Stimulated activated CD4-positive, alpha-beta T cell treated with anti-CD3 and anti-CD28 coated beads, Interleukin-12 subunit alpha, Interleukin-12 subunit beta, amount 100 ng/mL, for 4 hours (primary cell): Measurements from ENCODE around the gene DBN1.
"Not testable (repeated sequence)": the region's sequence is repeated elsewhere in the genome, so short reads cannot be mapped to it uniquely, and the experiment has no call there.

Experiments used
- DNase-seq: peaks from one replicate; pipeline ENCODE4 v3.0.0-alpha.2; 2020

The DBN1 gene

GRCh38 chr5:177490992-177491391 lies 17.6 kb upstream of the DBN1 start:
- DNase-seq: no peak

GRCh38 chr5:177490311-177490991 lies 17.0 kb upstream of the DBN1 start:
- no peak for DNase-seq

- no peak for DNase-seq
Measured at GRCh38 chr5:177489119-177489716, 15.8 kb upstream of the DBN1 start.

GRCh38 chr5:177487975-177488374 lies 14.5 kb upstream of the DBN1 start:
- DNase-seq: no peak

GRCh38 chr5:177487144-177487543 lies 13.7 kb upstream of the DBN1 start:
- no peak for DNase-seq

GRCh38 chr5:177486256-177486655 lies 12.8 kb upstream of the DBN1 start:
- DNase-seq: no peak

GRCh38 chr5:177485753-177486152 lies 12.3 kb upstream of the DBN1 start:
- not testable (repeated sequence) for DNase-seq

GRCh38 chr5:177484902-177485549 lies 11.6 kb upstream of the DBN1 start:
- DNase-seq: no peak

GRCh38 chr5:177483994-177484901 lies 10.8 kb upstream of the DBN1 start:
- no peak for DNase-seq

GRCh38 chr5:177483042-177483441 lies 9.6 kb upstream of the DBN1 start:
- DNase-seq: no peak

GRCh38 chr5:177482359-177482795 lies 8.9 kb upstream of the DBN1 start:
- no peak for DNase-seq

GRCh38 chr5:177479774-177480173 lies 6.3 kb upstream of the DBN1 start:
- DNase-seq: no peak

GRCh38 chr5:177478711-177479646 lies 5.5 kb upstream of the DBN1 start:
- no peak for DNase-seq

GRCh38 chr5:177477701-177478477 lies 4.5 kb upstream of the DBN1 start:
- no peak for DNase-seq

- no peak for DNase-seq
Measured at GRCh38 chr5:177476531-177477233, 3.2 kb upstream of the DBN1 start.

- no peak for DNase-seq
Measured at GRCh38 chr5:177475563-177476427, 2.4 kb upstream of the DBN1 start.

- no peak for DNase-seq
Measured at GRCh38 chr5:177474846-177475562, 1.6 kb upstream of the DBN1 start.

GRCh38 chr5:177474002-177474476 lies 605 bp upstream of the DBN1 start:
- no peak for DNase-seq
